HL-60 (cell line): ENCODE results near the gene HYAL4.

Experiments
- GABPA ChIP-seq: IDR thresholded peaks from 2 replicates; pipeline ENCODE4 v1.6.1; 2012; ENCODE audit warnings: low read depth
- POLR2AphosphoS5 ChIP-seq: IDR thresholded peaks from 2 replicates; pipeline ENCODE4 v1.6.1; 2012; ENCODE audit warnings: low read depth
- SPI1 ChIP-seq: IDR thresholded peaks from 2 replicates; pipeline ENCODE4 v1.6.1; 2012; ENCODE audit warnings: low read depth, mild to moderate bottlenecking, borderline replicate concordance
- TF ChIP-seq, protein P1 (sequence below): IDR thresholded peaks from one replicate; pipeline ENCODE4 v1.5.1; 2011; ENCODE audit warnings: low read length, control low read depth, inconsistent platforms; ENCODE audit not compliant: insufficient read depth
- TF ChIP-seq, protein P2 (sequence below): IDR thresholded peaks from 2 replicates; pipeline ENCODE4 v1.6.1; 2012; ENCODE audit warnings: low read depth; ENCODE audit not compliant: insufficient replicate concordance

DNA sequence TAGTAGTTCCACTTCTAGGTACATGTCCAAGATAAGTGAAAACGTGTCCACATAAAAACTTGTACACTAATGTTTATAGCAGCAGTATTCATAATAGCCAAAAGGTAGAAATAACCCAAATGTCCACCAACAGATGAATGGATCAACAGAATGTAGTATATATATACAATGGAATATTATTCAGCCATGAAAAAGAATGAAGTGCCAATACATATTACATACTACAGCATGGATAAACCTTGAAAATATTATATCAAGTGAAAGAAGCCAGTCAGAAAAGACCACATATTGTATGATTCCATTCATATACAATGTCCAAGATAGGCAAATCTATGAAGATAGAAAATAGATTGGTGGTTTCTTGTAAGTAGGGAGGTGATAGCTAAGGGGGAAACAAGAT, 48.4 kb upstream of the HYAL4 start:
- TF ChIP-seq, protein P1, sequence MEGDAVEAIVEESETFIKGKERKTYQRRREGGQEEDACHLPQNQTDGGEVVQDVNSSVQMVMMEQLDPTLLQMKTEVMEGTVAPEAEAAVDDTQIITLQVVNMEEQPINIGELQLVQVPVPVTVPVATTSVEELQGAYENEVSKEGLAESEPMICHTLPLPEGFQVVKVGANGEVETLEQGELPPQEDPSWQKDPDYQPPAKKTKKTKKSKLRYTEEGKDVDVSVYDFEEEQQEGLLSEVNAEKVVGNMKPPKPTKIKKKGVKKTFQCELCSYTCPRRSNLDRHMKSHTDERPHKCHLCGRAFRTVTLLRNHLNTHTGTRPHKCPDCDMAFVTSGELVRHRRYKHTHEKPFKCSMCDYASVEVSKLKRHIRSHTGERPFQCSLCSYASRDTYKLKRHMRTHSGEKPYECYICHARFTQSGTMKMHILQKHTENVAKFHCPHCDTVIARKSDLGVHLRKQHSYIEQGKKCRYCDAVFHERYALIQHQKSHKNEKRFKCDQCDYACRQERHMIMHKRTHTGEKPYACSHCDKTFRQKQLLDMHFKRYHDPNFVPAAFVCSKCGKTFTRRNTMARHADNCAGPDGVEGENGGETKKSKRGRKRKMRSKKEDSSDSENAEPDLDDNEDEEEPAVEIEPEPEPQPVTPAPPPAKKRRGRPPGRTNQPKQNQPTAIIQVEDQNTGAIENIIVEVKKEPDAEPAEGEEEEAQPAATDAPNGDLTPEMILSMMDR: no peak
- TF ChIP-seq POLR2AphosphoS5: no peak
- no peak for TF ChIP-seq GABPA
- TF ChIP-seq, protein P2, sequence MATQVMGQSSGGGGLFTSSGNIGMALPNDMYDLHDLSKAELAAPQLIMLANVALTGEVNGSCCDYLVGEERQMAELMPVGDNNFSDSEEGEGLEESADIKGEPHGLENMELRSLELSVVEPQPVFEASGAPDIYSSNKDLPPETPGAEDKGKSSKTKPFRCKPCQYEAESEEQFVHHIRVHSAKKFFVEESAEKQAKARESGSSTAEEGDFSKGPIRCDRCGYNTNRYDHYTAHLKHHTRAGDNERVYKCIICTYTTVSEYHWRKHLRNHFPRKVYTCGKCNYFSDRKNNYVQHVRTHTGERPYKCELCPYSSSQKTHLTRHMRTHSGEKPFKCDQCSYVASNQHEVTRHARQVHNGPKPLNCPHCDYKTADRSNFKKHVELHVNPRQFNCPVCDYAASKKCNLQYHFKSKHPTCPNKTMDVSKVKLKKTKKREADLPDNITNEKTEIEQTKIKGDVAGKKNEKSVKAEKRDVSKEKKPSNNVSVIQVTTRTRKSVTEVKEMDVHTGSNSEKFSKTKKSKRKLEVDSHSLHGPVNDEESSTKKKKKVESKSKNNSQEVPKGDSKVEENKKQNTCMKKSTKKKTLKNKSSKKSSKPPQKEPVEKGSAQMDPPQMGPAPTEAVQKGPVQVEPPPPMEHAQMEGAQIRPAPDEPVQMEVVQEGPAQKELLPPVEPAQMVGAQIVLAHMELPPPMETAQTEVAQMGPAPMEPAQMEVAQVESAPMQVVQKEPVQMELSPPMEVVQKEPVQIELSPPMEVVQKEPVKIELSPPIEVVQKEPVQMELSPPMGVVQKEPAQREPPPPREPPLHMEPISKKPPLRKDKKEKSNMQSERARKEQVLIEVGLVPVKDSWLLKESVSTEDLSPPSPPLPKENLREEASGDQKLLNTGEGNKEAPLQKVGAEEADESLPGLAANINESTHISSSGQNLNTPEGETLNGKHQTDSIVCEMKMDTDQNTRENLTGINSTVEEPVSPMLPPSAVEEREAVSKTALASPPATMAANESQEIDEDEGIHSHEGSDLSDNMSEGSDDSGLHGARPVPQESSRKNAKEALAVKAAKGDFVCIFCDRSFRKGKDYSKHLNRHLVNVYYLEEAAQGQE: no peak
- no peak for TF ChIP-seq SPI1
